Stimulated activated CD8-positive, alpha-beta memory T cell treated with anti-CD3 and anti-CD28 coated beads, Interleukin-15, amount 100 ng/mL, for 1 hour (primary cell): ENCODE data around the gene FKBP14.

Experiments used
- DNase-seq: peaks from one replicate; pipeline ENCODE4 v3.0.0-alpha.2; 2020; ENCODE audit warnings: low read depth

The FKBP14 gene

GRCh38 chr7:30032310-30033125 is 6.0 kb upstream of the FKBP14 start:
- no peak for DNase-seq

GRCh38 chr7:30029696-30030095 is 3.2 kb upstream of the FKBP14 start:
- DNase-seq, result no peak

- DNase-seq, result no peak
These were observed 2.5 kb upstream of the FKBP14 start for GRCh38 chr7:30028749-30029635.

- peak; percentile 72 for DNase-seq
These were observed 1.8 kb upstream of the FKBP14 start, which contains the start of gene PLEKHA8 for GRCh38 chr7:30028216-30028748. TSS of gene PLEKHA8 (plus strand) at chr7:30028412. CDS start at chr7:30028763, 351 bp downstream.

GRCh38 chr7:30027740-30028215 is 1.3 kb upstream of the FKBP14 start:
- no peak for DNase-seq

- no peak for DNase-seq
These were observed 559 bp upstream of the FKBP14 start for GRCh38 chr7:30027065-30027456.

GRCh38 chr7:30023524-30023923 is 3.0 kb downstream of the FKBP14 start:
- no peak for DNase-seq

GRCh38 chr7:30022991-30023390 is 3.5 kb downstream of the FKBP14 start:
- DNase-seq, result no peak

GRCh38 chr7:30020535-30020934 is 6.0 kb downstream of the FKBP14 start:
- no peak for DNase-seq

GRCh38 chr7:30019960-30020359 is 6.5 kb downstream of the FKBP14 start:
- DNase-seq, result no peak

GRCh38 chr7:30019387-30019786 is 7.1 kb downstream of the FKBP14 start:
- no peak for DNase-seq

- no peak for DNase-seq
These were observed 8.1 kb downstream of the FKBP14 start for GRCh38 chr7:30018451-30018850.

GRCh38 chr7:30012757-30013156 is 13.7 kb downstream of the FKBP14 start:
- no peak for DNase-seq

- no peak for DNase-seq
These were observed 16.5 kb downstream of the FKBP14 start for GRCh38 chr7:30010021-30010420.

GRCh38 chr7:30005464-30005863 is 21.0 kb downstream of the FKBP14 start:
- no peak for DNase-seq

GRCh38 chr7:30003098-30003497 is 23.4 kb downstream of the FKBP14 start:
- DNase-seq, result no peak

- DNase-seq, result no peak
These were observed 24.5 kb downstream of the FKBP14 start for GRCh38 chr7:30001998-30002397.

GRCh38 chr7:29998489-29998888 is 28.0 kb downstream of the FKBP14 start:
- DNase-seq, result no peak

GRCh38 chr7:29996321-29996720 is 30.2 kb downstream of the FKBP14 start:
- DNase-seq, result no peak

GRCh38 chr7:29995652-29996051 is 30.9 kb downstream of the FKBP14 start:
- DNase-seq, result no peak

- no peak for DNase-seq
These were observed 33.4 kb downstream of the FKBP14 start for GRCh38 chr7:29993140-29993539.

GRCh38 chr7:29991937-29992336 is 34.6 kb downstream of the FKBP14 start:
- DNase-seq, result no peak

- no peak for DNase-seq
These were observed 35.6 kb downstream of the FKBP14 start for GRCh38 chr7:29990931-29991330.
